Measurements from ENCODE around the gene DCC.

DCC gene

DNA sequence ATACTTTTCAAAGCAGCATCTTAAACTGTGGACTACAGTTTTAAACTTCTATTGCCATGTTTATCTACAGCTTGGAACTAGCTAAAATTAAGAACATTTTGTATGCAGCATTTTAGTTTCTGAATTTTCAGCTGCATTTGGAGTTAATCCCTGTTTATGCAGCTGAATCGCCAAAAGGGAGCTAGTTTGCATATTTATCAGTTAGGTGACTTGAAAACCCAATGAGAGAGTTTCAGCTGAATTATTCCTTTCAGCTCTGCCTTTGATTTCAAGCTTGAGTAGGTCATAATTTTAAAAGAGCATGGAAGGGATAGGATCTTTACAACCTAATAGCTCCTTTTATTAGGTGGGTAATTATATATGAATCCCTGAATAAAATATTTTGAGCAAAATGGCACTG, 1191.9 kb downstream of the DCC start:
- no peak overlapping the region for H3K27ac ChIP-seq
- TF ChIP-seq, protein P1, sequence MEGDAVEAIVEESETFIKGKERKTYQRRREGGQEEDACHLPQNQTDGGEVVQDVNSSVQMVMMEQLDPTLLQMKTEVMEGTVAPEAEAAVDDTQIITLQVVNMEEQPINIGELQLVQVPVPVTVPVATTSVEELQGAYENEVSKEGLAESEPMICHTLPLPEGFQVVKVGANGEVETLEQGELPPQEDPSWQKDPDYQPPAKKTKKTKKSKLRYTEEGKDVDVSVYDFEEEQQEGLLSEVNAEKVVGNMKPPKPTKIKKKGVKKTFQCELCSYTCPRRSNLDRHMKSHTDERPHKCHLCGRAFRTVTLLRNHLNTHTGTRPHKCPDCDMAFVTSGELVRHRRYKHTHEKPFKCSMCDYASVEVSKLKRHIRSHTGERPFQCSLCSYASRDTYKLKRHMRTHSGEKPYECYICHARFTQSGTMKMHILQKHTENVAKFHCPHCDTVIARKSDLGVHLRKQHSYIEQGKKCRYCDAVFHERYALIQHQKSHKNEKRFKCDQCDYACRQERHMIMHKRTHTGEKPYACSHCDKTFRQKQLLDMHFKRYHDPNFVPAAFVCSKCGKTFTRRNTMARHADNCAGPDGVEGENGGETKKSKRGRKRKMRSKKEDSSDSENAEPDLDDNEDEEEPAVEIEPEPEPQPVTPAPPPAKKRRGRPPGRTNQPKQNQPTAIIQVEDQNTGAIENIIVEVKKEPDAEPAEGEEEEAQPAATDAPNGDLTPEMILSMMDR (conservative IDR thresholded peaks at IDR 0.05) = no peak

DNA sequence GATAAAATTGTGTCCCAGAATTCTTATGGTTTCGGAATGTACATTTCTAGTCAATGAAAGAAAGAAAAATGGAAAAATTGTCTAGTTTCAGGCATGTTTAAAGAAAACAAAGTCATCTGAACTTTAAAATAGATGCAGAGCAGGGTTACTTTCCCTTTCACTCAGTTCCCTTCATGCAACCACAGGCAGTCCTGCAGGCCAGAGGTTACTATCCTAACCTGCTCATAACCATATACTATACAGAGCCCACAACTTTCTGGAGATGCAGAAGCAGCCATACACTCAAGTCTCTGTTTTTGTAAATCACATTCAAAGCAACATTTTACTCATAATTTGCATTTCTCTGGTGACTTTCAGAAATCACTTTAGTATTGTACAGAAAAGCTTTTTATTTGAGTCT, 1194.2 kb downstream of the DCC start:
- TF ChIP-seq, protein P1 (conservative IDR thresholded peaks at IDR 0.05) = no peak
- H3K27ac ChIP-seq = no peak overlapping the region

DNA sequence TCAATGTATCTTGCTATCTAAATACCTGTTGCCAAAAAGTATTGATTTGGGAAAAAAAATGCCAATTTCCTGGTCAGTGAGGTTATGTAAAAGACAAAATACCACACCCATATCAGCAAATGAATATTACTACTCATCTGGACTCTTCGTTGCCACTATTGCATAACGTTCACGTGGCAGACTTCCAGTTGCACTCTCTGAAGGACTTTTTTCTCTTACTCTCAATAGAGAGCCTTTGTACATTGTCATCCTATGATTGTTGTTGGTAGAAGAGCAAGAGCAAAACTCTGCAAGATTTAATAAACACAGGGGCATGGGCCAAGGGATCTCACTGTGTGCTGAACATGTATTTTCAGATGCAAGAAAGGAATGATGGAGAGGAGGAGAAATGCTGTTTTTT, 1194.7 kb downstream of the DCC start:
- no peak overlapping the region for H3K27ac ChIP-seq
- TF ChIP-seq, protein P1 (conservative IDR thresholded peaks at IDR 0.05) = no peak

DNA sequence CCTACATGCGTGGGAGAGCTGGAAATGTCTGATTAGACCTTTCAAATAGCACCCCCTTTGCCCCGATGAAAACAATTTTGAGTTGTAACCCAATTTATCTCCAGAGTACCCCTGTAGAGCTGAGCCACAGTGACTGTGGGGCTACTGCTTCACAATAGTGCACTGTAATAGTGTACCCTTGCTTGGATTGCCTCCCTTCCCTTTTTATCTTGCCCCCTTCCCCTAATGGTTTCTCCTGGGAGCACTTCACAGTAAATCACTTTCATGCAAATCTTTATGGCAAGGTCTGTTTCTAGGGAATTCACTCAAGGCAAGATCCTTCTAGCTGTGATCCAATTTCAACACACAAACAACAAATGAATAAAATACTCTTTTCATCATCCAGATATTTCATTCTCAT, 1196.9 kb downstream of the DCC start:
- H3K27ac ChIP-seq = no peak overlapping the region
- TF ChIP-seq, protein P1 (conservative IDR thresholded peaks at IDR 0.05) = no peak

DNA sequence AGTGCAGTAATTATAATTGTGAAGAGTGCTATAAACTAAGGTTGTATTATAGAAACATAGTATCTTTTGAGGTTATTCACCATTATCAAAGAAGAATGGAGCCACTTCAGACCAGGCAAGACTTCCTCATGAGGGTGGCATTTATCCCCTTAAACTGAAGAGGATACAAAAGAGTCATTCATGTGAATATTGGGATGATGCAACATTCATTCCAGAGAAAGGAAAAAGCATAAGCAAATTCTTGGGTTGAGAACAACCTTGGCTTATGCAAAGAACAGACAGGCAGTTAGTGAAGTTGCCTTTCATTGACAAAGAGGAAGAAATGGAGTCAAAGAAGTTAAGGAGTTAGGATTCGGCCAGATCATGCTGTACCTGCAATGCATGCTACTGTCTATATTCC, 1201.9 kb downstream of the DCC start:
- H3K27ac ChIP-seq = no peak overlapping the region
- TF ChIP-seq, protein P1 (conservative IDR thresholded peaks at IDR 0.05) = no peak

DNA sequence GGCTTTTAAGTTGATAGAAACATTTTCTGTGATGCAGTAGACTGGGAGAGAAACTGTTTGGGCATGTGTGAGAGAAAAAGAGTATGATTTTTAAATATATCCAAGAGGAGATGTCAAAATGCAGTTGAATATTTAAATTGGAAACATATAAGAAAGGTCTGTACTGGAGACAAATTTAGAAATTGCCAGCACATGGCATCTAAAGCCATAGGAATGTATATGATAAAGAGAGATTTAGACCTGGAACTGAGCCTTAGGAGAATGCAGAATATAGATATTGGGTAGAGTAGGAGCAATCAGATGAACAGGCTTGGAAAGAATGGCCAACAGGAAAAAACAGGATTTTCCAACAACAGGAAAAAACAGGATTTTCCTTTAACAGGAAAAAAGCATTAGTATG, 1203.7 kb downstream of the DCC start:
- H3K27ac ChIP-seq = no peak overlapping the region
- TF ChIP-seq, protein P1 (conservative IDR thresholded peaks at IDR 0.05) = no peak

DNA sequence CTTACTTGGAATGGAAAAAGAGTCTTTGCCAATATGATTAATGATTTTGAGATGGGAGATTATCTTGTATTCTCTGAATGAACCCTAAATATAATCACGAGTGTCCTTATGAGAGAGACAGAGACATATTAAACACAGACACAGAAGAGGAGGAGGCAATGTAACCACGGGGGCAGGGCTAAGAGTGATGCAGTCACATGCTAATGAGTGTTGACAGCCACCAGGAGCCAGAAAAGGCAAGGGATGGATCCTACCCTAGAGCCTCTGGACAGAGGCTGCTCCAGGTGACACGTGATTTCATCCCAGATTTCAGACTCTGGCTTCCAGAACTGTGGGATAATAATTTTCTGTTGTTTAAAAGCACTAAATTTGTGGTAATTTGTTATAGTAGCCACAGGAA, 1204.9 kb downstream of the DCC start:
- no peak overlapping the region for H3K27ac ChIP-seq
- TF ChIP-seq, protein P1 (conservative IDR thresholded peaks at IDR 0.05) = no peak
